NCI-H748 treated with DMSO at 0.1 percent for 48 hours (cell line): ENCODE results near the gene PCDHGC4.

Experiments
- DNase-seq: peaks from one replicate; lab custom pipeline; 2025; lab: John Stamatoyannopoulos, UW

PCDHGC4 gene

DNA sequence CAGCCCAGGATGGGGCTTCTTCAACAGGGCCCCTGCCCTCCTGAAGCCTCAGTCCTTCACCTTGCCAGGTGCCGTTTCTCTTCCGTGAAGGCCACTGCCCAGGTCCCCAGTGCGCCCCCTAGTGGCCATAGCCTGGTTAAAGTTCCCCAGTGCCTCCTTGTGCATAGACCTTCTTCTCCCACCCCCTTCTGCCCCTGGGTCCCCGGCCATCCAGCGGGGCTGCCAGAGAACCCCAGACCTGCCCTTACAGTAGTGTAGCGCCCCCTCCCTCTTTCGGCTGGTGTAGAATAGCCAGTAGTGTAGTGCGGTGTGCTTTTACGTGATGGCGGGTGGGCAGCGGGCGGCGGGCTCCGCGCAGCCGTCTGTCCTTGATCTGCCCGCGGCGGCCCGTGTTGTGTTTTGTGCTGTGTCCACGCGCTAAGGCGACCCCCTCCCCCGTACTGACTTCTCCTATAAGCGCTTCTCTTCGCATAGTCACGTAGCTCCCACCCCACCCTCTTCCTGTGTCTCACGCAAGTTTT lies 27.6 kb downstream of the PCDHGC4 start:
- peak; percentile 55 for DNase-seq

- no peak for DNase-seq
These were observed 28.2 kb downstream of the PCDHGC4 start for GRCh38 chr5:141512911-141513626.

DNA sequence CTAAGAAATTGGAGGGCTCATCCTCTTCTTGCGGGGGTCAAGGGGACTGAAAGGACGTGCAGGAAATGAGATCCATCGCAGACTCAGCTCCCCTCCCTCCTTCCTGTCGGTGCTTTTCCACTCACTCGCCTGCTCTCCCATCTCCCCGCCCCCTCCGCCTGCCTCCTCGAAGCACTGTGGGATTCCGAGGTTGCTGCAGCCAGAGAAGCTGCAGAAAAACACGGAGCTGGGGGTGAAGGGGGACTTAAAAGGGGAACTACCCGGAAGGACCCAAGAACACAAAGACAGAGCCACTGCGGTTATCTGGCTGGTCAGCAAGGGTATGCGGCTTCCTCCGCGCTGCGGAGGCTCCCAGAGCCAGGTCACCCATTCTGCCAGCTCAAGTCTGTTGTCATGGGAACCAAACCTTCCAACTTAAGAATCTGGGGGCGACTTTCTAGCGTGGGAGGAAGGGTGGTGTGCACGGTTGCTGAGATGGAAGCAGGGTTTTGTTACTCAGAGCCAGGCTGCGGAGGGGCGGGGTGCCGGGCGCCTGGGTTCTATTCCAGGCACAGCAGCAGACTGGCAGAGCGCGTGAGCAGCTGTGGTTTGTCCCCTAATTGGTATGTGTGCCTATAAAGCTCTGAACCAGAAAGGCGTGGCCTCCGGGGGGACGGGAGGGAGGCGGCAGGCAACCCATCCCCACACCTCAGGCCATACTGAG lies 28.9 kb downstream of the PCDHGC4 start:
- peak; percentile 11 for DNase-seq

DNA sequence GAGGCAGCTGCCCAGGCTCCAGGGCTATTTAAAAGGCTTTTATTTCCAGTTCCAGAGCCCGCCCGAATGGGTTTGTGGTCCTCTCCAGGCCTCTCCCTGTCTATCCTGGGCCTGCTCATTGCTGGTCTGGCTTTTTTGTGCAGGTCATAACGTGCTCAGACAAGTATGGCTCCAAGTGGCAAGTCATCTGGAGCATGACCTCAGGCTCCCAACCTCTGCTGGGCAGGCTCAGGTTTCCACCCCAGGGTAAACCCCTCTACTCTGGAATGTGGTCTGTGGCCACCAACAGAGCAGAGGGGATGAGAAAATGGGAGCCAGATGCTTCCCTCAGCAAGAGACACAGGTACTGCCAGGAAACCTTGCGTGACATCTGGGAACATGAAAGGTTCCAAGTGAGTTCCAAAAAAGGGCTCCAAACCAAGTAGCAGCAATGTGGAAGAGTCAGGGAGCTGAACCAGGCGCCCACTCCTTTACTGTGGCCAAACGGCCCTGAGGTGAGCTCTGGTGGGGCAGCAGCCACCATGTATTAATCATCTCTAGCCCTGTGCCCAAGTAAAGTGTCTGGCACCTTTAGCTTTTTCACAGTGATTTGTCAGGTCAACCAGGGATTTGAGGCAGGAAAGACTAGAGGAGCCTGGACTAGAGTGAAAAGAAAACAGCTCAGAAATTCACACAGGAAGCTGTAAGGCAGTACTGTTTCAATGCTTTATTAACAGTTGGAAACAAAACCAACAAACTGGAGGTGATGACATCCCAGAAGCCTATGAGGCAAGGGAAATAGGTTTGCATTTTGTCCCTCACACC lies 29.7 kb downstream of the PCDHGC4 start:
- no peak for DNase-seq

DNA sequence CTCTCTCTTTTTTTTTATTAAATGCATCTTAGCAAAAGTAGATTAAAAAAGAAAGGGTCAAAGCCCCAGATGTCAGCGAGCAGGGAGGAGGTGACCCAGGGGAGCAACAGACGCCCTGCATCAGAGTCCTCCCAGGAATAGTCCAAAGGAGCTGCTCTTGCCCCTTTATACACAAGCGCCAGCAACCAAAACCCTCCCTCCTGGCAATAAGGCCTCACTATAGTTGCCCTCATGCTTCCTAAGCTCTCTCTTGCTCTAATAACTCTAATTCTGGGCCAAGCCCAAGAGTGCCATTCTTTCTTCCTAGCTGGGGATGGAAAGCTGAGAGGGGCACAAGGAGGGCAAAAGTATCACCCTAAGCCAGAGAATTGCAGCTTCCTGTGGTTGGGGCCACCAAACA lies 30.3 kb downstream of the PCDHGC4 start:
- DNase-seq, result no peak

DNA sequence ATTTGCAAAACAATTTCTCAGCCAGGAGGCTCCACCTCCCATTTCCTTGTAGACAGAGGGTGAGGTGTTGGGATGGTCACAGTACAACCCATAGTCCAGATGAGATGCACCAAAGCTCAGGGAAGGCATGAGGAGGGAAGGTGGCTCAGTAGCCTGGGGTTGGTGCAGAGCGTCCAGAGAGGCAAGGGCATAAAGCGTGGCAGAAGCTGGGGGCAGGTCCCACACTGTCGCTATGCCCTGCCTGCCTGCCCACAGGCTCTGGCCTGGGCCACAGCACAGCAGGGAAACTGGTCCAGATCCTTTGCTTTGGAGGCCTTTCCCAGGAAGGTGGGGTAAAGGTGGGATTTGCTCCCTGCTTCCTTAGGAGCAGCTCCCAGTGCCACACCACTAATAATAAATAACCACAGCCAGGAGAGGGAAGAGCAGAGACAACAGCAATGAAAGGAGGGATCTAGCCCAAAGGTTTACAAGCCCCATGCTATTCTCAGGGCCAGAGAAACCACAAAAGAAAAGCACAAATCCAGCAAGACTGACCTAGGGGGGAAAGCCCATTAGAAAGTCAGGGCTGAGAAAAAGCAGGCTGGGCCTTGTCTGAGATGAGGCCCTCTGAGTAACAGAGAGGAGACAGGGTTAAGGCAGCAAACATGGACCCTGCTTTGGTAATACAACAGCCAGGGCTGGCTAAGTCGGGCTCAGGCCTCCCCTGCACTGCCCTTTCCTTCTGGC lies 31.3 kb downstream of the PCDHGC4 start:
- no peak for DNase-seq

- no peak for DNase-seq
These were observed 31.8 kb downstream of the PCDHGC4 start for GRCh38 chr5:141516672-141517025.

GRCh38 chr5:141517312-141517711 lies 32.5 kb downstream of the PCDHGC4 start:
- no peak for DNase-seq

- no peak for DNase-seq
These were observed 33.2 kb downstream of the PCDHGC4 start for GRCh38 chr5:141517880-141518617.

- no peak for DNase-seq
These were observed 33.8 kb downstream of the PCDHGC4 start for GRCh38 chr5:141518618-141519015.

- DNase-seq, result no peak
These were observed 35.1 kb downstream of the PCDHGC4 start for GRCh38 chr5:141519605-141520565.

GRCh38 chr5:141521244-141521781 lies 36.5 kb downstream of the PCDHGC4 start:
- no peak for DNase-seq

- no peak for DNase-seq
These were observed 37.5 kb downstream of the PCDHGC4 start for GRCh38 chr5:141522301-141522700.

GRCh38 chr5:141523991-141524390 lies 39.2 kb downstream of the PCDHGC4 start:
- DNase-seq, result no peak

DNA sequence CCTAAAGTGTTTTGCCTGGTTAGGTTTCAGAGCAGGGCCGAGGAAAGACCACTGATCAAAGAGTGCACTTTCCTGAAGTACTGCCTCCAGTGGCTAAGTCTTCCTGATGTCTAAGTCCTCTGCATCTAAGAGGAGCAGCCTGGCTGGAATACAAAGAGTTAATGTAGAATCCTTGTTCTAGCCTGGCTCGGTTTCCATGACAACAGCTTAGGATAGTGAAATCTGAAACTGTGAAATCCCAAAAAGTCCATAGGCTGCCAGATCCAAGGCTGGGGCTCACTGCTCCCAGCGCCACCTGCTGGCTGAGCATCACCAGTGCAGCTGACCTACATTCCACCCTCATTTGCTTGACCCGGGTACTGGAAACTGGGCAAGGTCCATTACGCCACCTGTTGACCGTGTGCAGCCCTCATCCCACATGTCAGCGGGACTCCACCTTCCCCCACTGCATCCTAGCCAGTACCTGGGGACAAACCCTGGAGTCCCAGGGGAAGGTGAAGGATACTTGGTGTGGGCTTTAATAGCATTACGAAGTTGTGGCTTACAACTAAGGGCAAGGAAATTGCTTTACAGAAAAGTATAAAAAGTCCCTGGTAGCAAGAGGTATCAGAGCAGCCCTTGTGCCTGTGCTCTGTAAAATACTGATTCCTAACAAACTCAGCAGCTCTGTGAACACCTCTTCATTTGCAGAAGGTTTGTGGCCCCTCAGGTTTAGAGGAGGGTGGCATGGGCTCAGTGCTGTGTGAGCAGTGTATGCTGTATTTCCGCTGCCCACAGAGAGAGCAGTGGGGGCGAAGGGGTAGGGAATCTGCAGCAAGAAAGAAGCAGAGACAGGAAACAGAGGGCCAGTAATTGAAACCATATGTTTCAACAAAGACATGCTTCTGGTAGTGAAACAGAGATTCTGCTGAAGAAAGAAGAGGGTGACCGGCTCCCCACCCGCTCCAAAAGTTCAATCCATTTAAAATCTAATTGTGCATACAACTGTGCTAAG lies 40.1 kb downstream of the PCDHGC4 start:
- peak; percentile 82 for DNase-seq

GRCh38 chr5:141525653-141526052 lies 40.8 kb downstream of the PCDHGC4 start:
- no peak for DNase-seq

- no peak for DNase-seq
These were observed 42.6 kb downstream of the PCDHGC4 start for GRCh38 chr5:141527426-141527825.

- no peak for DNase-seq
These were observed 43.6 kb downstream of the PCDHGC4 start for GRCh38 chr5:141528291-141528984.
